Spleen (tissue), 11 donors: ENCODE measurements around the gene RPRD1B. TPM values are rescaled to one million over a fixed set of nuclear protein-coding genes. Genes with fewer than 3 reads are reported as not detected.

ENCODE experiments used
- DNase-seq: peaks from one replicate; pipeline ENCODE4 v3.0.0-alpha.2; 2020
- H3K27ac ChIP-seq, 8 donors: fragments of 200-600 bp; sonication (generic) in 7 of 8; 1 replicate in 4 of 8; 2 replicates in 4 of 8; pipeline versions ENCODE4 v1.5.0 to v1.8.0; 2016 to 2021; ENCODE audit warnings: inconsistent platforms in 4 of 8, mild to moderate bottlenecking in 4 of 8, moderate library complexity in 1 of 8
- H3K27me3 ChIP-seq, 7 donors: fragments of 200-600 bp; sonication (generic) in 6 of 7; replicated peaks in 1 of 7; 1 replicate in 4 of 7; 2 replicates in 3 of 7; pipeline versions ENCODE4 v1.5.0 to v1.8.0; 2016 to 2021; ENCODE audit warnings: inconsistent platforms in 3 of 7, mild to moderate bottlenecking in 1 of 7
- H3K36me3 ChIP-seq, 6 donors: fragments of 200-600 bp; sonication (generic) in 5 of 6; 1 replicate in 4 of 6; 2 replicates in 2 of 6; pipeline versions ENCODE4 v1.5.0 to v1.8.0; 2016 to 2021; ENCODE audit warnings: inconsistent platforms in 2 of 6
- H3K4me1 ChIP-seq, 6 donors: fragments of 200-600 bp; sonication (generic) in 5 of 6; 1 replicate in 3 of 6; 2 replicates in 3 of 6; pipeline versions ENCODE4 v1.5.0 to v1.8.0; 2016 to 2021; ENCODE audit warnings: inconsistent platforms in 3 of 6
- H3K4me3 ChIP-seq, 8 donors: fragments of 200-600 bp; sonication (generic) in 7 of 8; 1 replicate in 4 of 8; 2 replicates in 4 of 8; pipeline versions ENCODE4 v1.5.0 to v1.8.0; 2016 to 2021; ENCODE audit warnings: inconsistent platforms in 4 of 8, mild to moderate bottlenecking in 4 of 8, moderate library complexity in 2 of 8
- H3K9me3 ChIP-seq, 8 donors: fragments of 200-600 bp; sonication (generic) in 7 of 8; 1 replicate in 4 of 8; 2 replicates in 4 of 8; pipeline versions ENCODE4 v1.5.0 to v1.8.0; 2016 to 2021; ENCODE audit warnings: inconsistent platforms in 4 of 8
- POLR2A ChIP-seq, 3 donors: fragments of 450-650 bp; IDR thresholded peaks; one replicate each; pipeline ENCODE4 v1.5.1; 2017; ENCODE audit warnings: antibody characterized with exemption in 3 of 3, mild to moderate bottlenecking in 1 of 3
- POLR2AphosphoS5 ChIP-seq, 3 donors: sonication (generic); formaldehyde crosslinking; IDR thresholded peaks; one replicate each; pipeline ENCODE4 v1.5.1; 2017; ENCODE audit warnings: antibody characterized with exemption in 3 of 3
- WGBS, 5 donors: extraction: QIAGEN DNeasy Blood & Tissue Kit in 3 of 5; methylation state at CpG; one replicate each; pipeline versions ENCODE4 v1.1.5 to v1.1.7; 2013 to 2018; 5-methylcytosine and 5-hydroxymethylcytosine counted together
- intact Hi-C: fragments of 100-400 bp; cut with DNase I; formaldehyde crosslinking; loops from one replicate; pipeline ENCODE4 v1.15.0; 2023; ENCODE audit warnings: low total_unique reads
- polyA plus RNA-seq, 3 donors: library from polyadenylated mRNA; stranded (reverse); fragments of 200-250 nt; gene quantifications; one replicate each; pipeline ENCODE4 v1.2.1, GENCODE V29; 2013
- total RNA-seq, 7 donors: library from RNA; depleted of rRNA in 3 of 7; stranded (reverse); fragments of >200 nt in 3 of 7; fragmentation: NEBNext Ultra II Directional in 4 of 7; extraction: Animal tissue kit (Norgen Biotek cat#: 25700) in 4 of 7; gene quantifications; one replicate each; pipeline versions ENCODE4 v1.1.0 to v1.2.1, GENCODE V29; 2016 to 2021
- TF ChIP-seq, protein P1 (sequence below), 11 experiments: fragments of 200-600 bp in 7 of 11; fragments of 450-650 bp in 4 of 11; sonication (generic) in 4 of 11; IDR thresholded peaks in 8 of 11; conservative IDR thresholded peaks in 3 of 11; 1 replicate in 7 of 11; 2 replicates in 4 of 11; pipeline versions ENCODE4 v1.4.0 to v1.8.0; 2016 to 2021; ENCODE audit warnings: antibody characterized with exemption in 11 of 11, inconsistent platforms in 4 of 11, mild to moderate bottlenecking in 1 of 11
- donor health status: healthy with polysubstance abuse.
- donor health status: DM: no; HTN: no; CAD: no; lungs with moderate emphysema.
- donor health status: DM: no; HTN: no; CAD: no.
- donor health status: Bipolar disorder and iron deficiency.
- donor health status: healthy.
- donor health status: DM: no; HTN: no; CAD: no.
- donor health status: DM: yes; HTN: yes; CAD: no.

RPRD1B gene
- total and polyA plus RNA-seq, 10 donors: 7.1 to 42.0 (median 31.2) TPM

DNA sequence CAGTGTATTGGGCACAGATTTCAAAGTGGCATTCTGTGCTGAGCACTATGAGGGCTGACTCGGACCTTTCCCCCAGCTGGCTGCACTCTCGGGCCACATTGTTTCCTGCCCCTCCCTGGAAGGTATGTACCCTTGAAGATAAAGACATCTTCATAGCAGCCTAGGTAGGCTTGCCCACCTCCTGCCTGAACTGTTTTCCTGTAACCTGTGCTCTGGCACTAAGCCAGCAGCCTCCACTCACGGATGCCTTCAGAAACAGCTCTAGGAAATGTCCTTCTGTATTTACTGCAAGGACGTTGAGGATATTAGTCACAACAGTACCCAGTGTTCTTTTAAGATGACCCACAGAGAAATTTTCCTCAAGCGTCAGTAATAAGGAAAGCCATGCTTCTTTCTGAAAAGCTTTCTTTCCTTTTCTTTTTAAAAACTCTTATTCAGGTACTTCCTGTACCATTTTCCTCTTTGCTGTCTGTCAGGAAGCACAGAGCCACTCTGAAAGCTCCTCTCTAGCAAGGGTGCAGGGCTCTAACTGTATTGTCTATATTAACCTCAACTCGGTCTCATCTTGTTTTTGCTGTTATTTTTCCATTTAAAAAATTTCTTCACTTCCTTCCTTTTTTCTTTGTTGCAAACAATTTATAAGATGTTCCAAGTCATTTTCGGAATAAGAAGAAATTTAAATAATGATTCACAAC, 43.8 kb upstream of the RPRD1B start:
- TF ChIP-seq POLR2A (IDR thresholded peaks at IDR 0.05) (no peak), POLR2AphosphoS5 (IDR thresholded peaks at IDR 0.05) (peak in 1 of 3 donors; percentile 13)
- Histone ChIP-seq H3K9me3 (no peaks in the 10 kb centered on the region), H3K4me3 (no peak overlapping the region), H3K27me3 (no peaks in the 10 kb centered on the region), H3K27ac (peak overlapping the region in 5 of 8 donors; percentile 24 to 51 (median 42)), H3K36me3 (peaks cover 2 to 81% (median 29%) of the 10 kb centered on the region in 6 donors), H3K4me1 (peaks cover 12 to 45% (median 27%) of the 10 kb centered on the region in 6 donors)
- WGBS, 5 donors: 40 to 58% (median 50%) methylated on average over 7 of the region's 7 CpGs
- intact Hi-C loops: loop anchor here (5.0 to 10.0 kb wide), 2 partner anchors 75 to 422 kb away; no protein-coding TSS in a partner anchor
- no peak for DNase-seq

DNA sequence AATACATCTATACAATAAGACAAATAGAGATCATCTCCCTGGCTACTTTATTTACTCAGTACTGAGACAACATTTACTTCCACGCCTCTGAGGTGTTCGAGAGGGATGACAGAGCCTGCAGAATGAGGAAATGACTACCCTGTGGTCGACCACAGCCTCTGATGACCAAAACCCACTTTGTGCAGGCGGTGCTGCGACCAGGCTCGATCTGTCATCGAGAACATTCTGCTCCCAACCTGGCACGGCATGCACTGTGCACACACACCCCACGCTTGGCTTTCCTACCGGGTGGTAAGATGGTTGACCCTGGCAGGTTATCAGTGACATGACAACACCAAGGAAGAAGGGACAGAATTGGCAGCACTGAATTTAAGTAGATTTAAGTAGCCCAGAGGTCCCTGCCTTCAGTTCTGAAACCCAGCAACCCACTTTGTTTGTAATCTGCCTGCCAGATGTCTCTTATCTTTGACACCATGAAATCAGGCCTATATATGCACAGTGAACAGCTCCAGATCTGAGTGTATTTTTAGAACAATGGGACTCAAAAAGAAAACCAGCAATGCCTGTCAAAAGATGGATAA, 42.9 kb upstream of the RPRD1B start:
- no peak for TF ChIP-seq POLR2A (IDR thresholded peaks at IDR 0.05)
- TF ChIP-seq POLR2AphosphoS5 (IDR thresholded peaks at IDR 0.05): peak; percentile 35 to 68 (median 61)
- TF ChIP-seq, protein P1, sequence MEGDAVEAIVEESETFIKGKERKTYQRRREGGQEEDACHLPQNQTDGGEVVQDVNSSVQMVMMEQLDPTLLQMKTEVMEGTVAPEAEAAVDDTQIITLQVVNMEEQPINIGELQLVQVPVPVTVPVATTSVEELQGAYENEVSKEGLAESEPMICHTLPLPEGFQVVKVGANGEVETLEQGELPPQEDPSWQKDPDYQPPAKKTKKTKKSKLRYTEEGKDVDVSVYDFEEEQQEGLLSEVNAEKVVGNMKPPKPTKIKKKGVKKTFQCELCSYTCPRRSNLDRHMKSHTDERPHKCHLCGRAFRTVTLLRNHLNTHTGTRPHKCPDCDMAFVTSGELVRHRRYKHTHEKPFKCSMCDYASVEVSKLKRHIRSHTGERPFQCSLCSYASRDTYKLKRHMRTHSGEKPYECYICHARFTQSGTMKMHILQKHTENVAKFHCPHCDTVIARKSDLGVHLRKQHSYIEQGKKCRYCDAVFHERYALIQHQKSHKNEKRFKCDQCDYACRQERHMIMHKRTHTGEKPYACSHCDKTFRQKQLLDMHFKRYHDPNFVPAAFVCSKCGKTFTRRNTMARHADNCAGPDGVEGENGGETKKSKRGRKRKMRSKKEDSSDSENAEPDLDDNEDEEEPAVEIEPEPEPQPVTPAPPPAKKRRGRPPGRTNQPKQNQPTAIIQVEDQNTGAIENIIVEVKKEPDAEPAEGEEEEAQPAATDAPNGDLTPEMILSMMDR (IDR thresholded peaks at IDR 0.05 in 8 of 11, conservative IDR thresholded peaks at IDR 0.05 in 3 of 11): no peak
- peak; percentile 86 for DNase-seq
- no peaks in the 10 kb centered on the region for H3K27me3 ChIP-seq
- H3K27ac ChIP-seq: peak overlapping the region in 5 of 8 donors; percentile 15 to 51 (median 42)
- WGBS, 5 donors: 18 to 46% (median 24%) methylated on average over 10 of the region's 10 CpGs
- no peak overlapping the region for H3K4me3 ChIP-seq
- peaks cover 2 to 81% (median 38%) of the 10 kb centered on the region in 6 donors for H3K36me3 ChIP-seq
- intact Hi-C loops: loop anchor here (5.0 to 10.0 kb wide), 2 partner anchors 76 to 423 kb away; no protein-coding TSS in a partner anchor
- H3K9me3 ChIP-seq: no peaks in the 10 kb centered on the region
- peaks cover 12 to 45% (median 27%) of the 10 kb centered on the region in 6 donors for H3K4me1 ChIP-seq

DNA sequence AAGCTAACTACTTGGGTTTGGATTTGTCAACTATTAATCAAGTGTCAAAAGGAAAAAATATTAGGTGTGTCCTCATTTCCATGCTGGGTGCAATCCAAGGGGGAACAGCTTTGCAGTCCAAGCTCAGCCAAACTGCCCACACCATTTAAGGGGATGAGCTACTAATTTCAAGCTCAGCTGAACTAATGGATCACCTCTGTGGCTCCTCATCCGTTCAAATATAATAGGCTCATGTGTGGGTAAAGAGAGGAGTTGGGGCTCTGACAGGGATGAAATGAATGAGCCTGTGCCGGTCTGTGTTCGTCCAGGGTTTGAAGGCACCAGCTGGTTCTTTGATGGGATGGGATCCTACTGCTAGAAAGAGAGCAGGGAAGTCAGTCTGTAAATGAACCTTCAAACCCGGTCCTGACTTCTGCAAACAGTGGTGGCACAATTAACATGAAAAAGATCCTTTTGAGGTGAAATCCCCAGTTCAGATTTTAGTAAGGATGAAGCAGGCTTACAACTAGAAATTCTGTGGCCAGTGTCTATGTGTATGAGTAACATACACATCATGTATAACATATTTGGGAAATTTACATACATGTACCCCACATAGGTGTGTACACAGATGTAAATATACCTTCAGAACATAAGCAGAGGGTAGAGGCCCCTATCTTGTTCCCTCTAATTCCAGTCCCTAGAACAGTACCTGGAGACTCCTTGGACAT, 42.2 kb upstream of the RPRD1B start:
- no peak for TF ChIP-seq POLR2A (IDR thresholded peaks at IDR 0.05)
- no peak for TF ChIP-seq POLR2AphosphoS5 (IDR thresholded peaks at IDR 0.05)
- TF ChIP-seq, protein P1 (IDR thresholded peaks at IDR 0.05 in 8 of 11, conservative IDR thresholded peaks at IDR 0.05 in 3 of 11): no peak
- Histone ChIP-seq H3K27ac (peak overlapping the region in 4 of 8 donors; percentile 15 to 47 (median 42)), H3K4me1 (peaks cover 12 to 45% (median 27%) of the 10 kb centered on the region in 6 donors), H3K9me3 (no peaks in the 10 kb centered on the region), H3K27me3 (no peaks in the 10 kb centered on the region), H3K4me3 (no peak overlapping the region), H3K36me3 (peaks cover 2 to 81% (median 43%) of the 10 kb centered on the region in 6 donors)
- DNase-seq: no peak
- intact Hi-C loops: loop anchor here (5.0 to 10.0 kb wide), 2 partner anchors 77 to 424 kb away; no protein-coding TSS in a partner anchor
- WGBS, 5 donors: 71 to 86% (median 81%) methylated on average over 4 of the region's 4 CpGs

DNA sequence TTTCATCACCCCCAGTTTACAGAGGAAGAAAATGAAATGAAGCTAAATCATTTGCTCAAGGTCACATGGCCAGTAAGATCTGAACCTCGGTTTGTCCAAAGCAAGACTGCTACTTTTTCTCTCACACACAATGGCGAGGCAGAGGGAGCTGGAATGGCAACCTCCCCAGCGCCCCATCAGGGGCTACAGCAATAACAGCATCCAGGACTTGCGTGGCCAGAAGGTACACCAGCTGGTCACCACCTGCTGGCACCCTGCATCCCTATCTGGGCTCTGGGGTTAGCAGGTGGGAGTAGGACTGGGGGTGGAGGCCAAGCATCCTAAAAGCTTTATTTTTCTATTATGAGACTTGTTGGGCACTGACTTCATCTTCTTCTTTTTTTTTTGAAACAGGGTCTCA, 41.6 kb upstream of the RPRD1B start:
- Histone ChIP-seq H3K36me3 (peaks cover 2 to 81% (median 46%) of the 10 kb centered on the region in 6 donors), H3K9me3 (no peaks in the 10 kb centered on the region), H3K27me3 (no peaks in the 10 kb centered on the region), H3K4me3 (no peak overlapping the region), H3K27ac (no peak overlapping the region), H3K4me1 (peaks cover 12 to 45% (median 27%) of the 10 kb centered on the region in 6 donors)
- WGBS, 5 donors: 95 to 98% (median 96%) methylated on average over 4 of the region's 4 CpGs
- TF ChIP-seq POLR2A (IDR thresholded peaks at IDR 0.05): no peak
- no peak for TF ChIP-seq POLR2AphosphoS5 (IDR thresholded peaks at IDR 0.05)
- TF ChIP-seq, protein P1 (IDR thresholded peaks at IDR 0.05 in 8 of 11, conservative IDR thresholded peaks at IDR 0.05 in 3 of 11): no peak
- intact Hi-C loops: loop anchor here (5.0 to 10.0 kb wide), 2 partner anchors 77 to 425 kb away; no protein-coding TSS in a partner anchor
- DNase-seq: no peak
